Pancreas (tissue), 10 donors: ENCODE measurements around the gene EFNA5. TPM values are rescaled to one million over a fixed set of nuclear protein-coding genes. Genes with fewer than 3 reads are reported as not detected.
A peak's percentile ranks its signal among the peaks of the same experiment; 100 is the strongest.

ENCODE experiments used
- ATAC-seq, 4 donors: fragments of 200-7000 bp; cut with Tn5 transposase; one replicate each; pipeline versions ENCODE4 v1.8.0 to v1.9.1; 2020; ENCODE audit warnings: mild to moderate bottlenecking in 4 of 4, moderate library complexity in 4 of 4
- DNase-seq, 6 donors: peaks; one replicate each; pipeline ENCODE4 v3.0.0-alpha.2; 2020
- FAIRE-seq: peaks from 2 replicates; lab custom pipeline; 2012; peaks lifted over from hg19 to GRCh38; lab: Jason Lieb, UNC
- H3K27ac ChIP-seq, 4 donors: fragments of 200-600 bp; sonication (generic); 1 replicate in 3 of 4; 2 replicates in 1 of 4; pipeline versions ENCODE4 v1.5.0 to v1.8.0; 2020
- H3K27me3 ChIP-seq, 4 donors: fragments of 200-600 bp; one replicate each; pipeline ENCODE4 v1.8.0; 2021
- H3K36me3 ChIP-seq, 3 donors: fragments of 200-600 bp; sonication (generic) in 1 of 3; one replicate each; pipeline versions ENCODE4 v1.5.0 to v1.8.0; 2020 to 2021
- H3K4me1 ChIP-seq, 3 donors: fragments of 200-600 bp; one replicate each; pipeline ENCODE4 v1.8.0; 2021
- H3K4me3 ChIP-seq, 4 donors: fragments of 200-600 bp; sonication (generic) in 2 of 4; one replicate each; pipeline versions ENCODE4 v1.5.0 to v1.8.0; 2020 to 2021
- H3K9me3 ChIP-seq, 4 donors: fragments of 200-600 bp; one replicate each; pipeline ENCODE4 v1.8.0; 2021
- CTCF ChIP-seq, 4 donors: fragments of 200-600 bp; sonication (generic) in 3 of 4; IDR thresholded peaks; one replicate each; pipeline versions ENCODE4 v1.5.0 to v1.8.0; 2021; ENCODE audit warnings: antibody characterized with exemption in 4 of 4
- WGBS, 2 donors: extraction: QIAGEN DNeasy Blood & Tissue Kit; methylation state at CpG; one replicate each; pipeline ENCODE4 v1.1.7; 2013; 5-methylcytosine and 5-hydroxymethylcytosine counted together
- intact Hi-C, 3 donors: fragments of 100-400 bp; cut with DNase I; formaldehyde crosslinking; loops; one replicate each; pipeline versions ENCODE4 v1.11.1 to v1.14.2; 2022
- polyA plus RNA-seq, 2 donors: library from polyadenylated mRNA; stranded (reverse); fragments of 200-250 nt; gene quantifications; one replicate each; pipeline ENCODE4 v1.2.3, GENCODE V29; 2013
- total RNA-seq, 6 donors: library from RNA; stranded (reverse); fragmentation: NEBNext Ultra II Directional in 4 of 6; extraction: Animal tissue kit (Norgen Biotek cat#: 25700) in 4 of 6; gene quantifications; one replicate each; pipeline versions ENCODE4 v1.2.1 to v1.2.4, GENCODE V29; 2021 to 2023
- donor health status: healthy with polysubstance abuse.
- donor health status: DM: no; HTN: no; CAD: no; lungs with moderate emphysema.
- donor health status: DM: no; HTN: no; CAD: no.
- donor health status: control.
- donor health status: control.
- donor health status: Bipolar disorder and iron deficiency.
- donor health status: DM: yes; HTN: yes; CAD: no.
- donor health status: DM: no; HTN: no; CAD: no.
- donor health status: DM: no; HTN: no; CAD: no.
- donor health status: DM: yes; HTN: yes; CAD: no.

Gene EFNA5
- total and polyA plus RNA-seq, 8 donors = 0.23 to 3.8 (median 2.1) TPM

GRCh38 chr5:107469485-107470294, 201.0 kb downstream of the EFNA5 start:
- H3K27ac ChIP-seq = peak overlapping the region in 1 of 4 donors; percentile 19
- WGBS, 2 donors = 69 to 77% methylated on average over 5 of the region's 5 CpGs

GRCh38 chr5:107469064-107469463, 201.7 kb downstream of the EFNA5 start:
- WGBS, 2 donors = 67 to 83% methylated on average over 2 of the region's 2 CpGs
- no peak for ATAC-seq

More at GRCh38 chr5:107469485-107470294, 201.0 kb downstream of the EFNA5 start:
- no peak for FAIRE-seq
- no peaks in the 10 kb centered on the region for H3K27me3 ChIP-seq
- H3K36me3 ChIP-seq = no peaks in the 10 kb centered on the region
- DNase-seq = no peak
- intact Hi-C loops = no loop called here
- H3K9me3 ChIP-seq = no peaks in the 10 kb centered on the region
- H3K4me1 ChIP-seq = peaks cover 0 to 4% (median 0%) of the 10 kb centered on the region in 3 donors
- ATAC-seq = peak in 3 of 4 donors; percentile 39 to 65 (median 46)
- H3K4me3 ChIP-seq = no peak overlapping the region
- TF ChIP-seq CTCF (IDR thresholded peaks at IDR 0.05) = no peak

GRCh38 chr5:107468276-107468675, 202.5 kb downstream of the EFNA5 start:
- ATAC-seq (no peak), FAIRE-seq (no peak)

More at GRCh38 chr5:107469064-107469463, 201.7 kb downstream of the EFNA5 start:
- Histone ChIP-seq H3K27me3 (no peaks in the 10 kb centered on the region), H3K4me3 (no peak overlapping the region), H3K27ac (peak overlapping the region in 1 of 4 donors; percentile 19), H3K9me3 (no peaks in the 10 kb centered on the region), H3K36me3 (no peaks in the 10 kb centered on the region), H3K4me1 (no peaks in the 10 kb centered on the region)
- DNase-seq (no peak), FAIRE-seq (no peak)
- no peak for TF ChIP-seq CTCF (IDR thresholded peaks at IDR 0.05)
- intact Hi-C loops = no loop called here

GRCh38 chr5:107467137-107467932, 203.4 kb downstream of the EFNA5 start:
- Histone ChIP-seq H3K36me3 (no peaks in the 10 kb centered on the region), H3K4me1 (no peaks in the 10 kb centered on the region), H3K27ac (no peak overlapping the region), H3K4me3 (no peak overlapping the region), H3K27me3 (no peaks in the 10 kb centered on the region), H3K9me3 (no peaks in the 10 kb centered on the region)
- intact Hi-C loops = no loop called here
- DNase-seq = no peak
- 88 to 92% methylated on average over 5 of the region's 5 CpGs for WGBS, 2 donors
- no peak for TF ChIP-seq CTCF (IDR thresholded peaks at IDR 0.05)
- ATAC-seq = peak in 2 of 4 donors; percentile 26 to 48
- no peak for FAIRE-seq

More at GRCh38 chr5:107468276-107468675, 202.5 kb downstream of the EFNA5 start:
- H3K4me1 ChIP-seq = no peaks in the 10 kb centered on the region
- H3K36me3 ChIP-seq = no peaks in the 10 kb centered on the region
- TF ChIP-seq CTCF (IDR thresholded peaks at IDR 0.05) = no peak
- WGBS, 2 donors = 16 to 27% methylated on average over 1 of the region's 1 CpG
- H3K27ac ChIP-seq = no peak overlapping the region
- H3K9me3 ChIP-seq = no peaks in the 10 kb centered on the region
- no peak for DNase-seq
- intact Hi-C loops = no loop called here
- H3K27me3 ChIP-seq = no peaks in the 10 kb centered on the region
- H3K4me3 ChIP-seq = no peak overlapping the region
